Measurements from ENCODE around the gene MCTP1. TPM values are rescaled to one million over a fixed set of nuclear protein-coding genes. Genes with fewer than 3 reads are reported as not detected.
"Not testable (repeated sequence)": the region's sequence is repeated elsewhere in the genome, so short reads cannot be mapped to it uniquely, and the experiment has no call there.

Gene MCTP1
- polyA plus RNA-seq, 3 donors = 34.4 to 72.9 (median 55.5) TPM

DNA sequence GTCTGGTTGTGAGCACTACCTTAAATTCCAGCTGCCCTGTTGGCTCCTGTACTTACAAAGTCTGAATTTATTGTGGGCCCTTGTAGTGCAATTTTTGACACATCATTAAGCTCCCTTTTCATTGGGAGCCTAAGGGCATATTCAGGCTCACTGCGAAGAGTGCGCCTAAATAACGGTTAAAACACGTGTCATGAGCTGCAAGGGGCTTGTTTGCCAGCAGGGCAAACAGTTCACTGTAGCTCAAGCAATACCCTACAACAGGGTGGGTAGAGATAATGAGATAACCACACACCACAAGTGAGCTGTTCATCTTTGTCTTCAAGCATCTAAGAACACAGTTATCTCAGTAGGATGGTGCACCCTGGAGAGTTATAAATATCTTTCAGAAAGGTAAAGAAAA is 452.2 kb downstream of the MCTP1 start:
- Histone ChIP-seq H3K4me1 (ENCODE audit: control insufficient read depth in 1 of 2, insufficient read depth in 2 of 2, low read length in 2 of 2) (no peaks in the 10 kb centered on the region), H3K4me2 (replicated peaks; ENCODE audit: extremely low read depth, low read length, poor library complexity, severe bottlenecking) (no peak overlapping the region), H3K9ac (ENCODE audit: insufficient read depth, low read length, poor library complexity, severe bottlenecking) (no peak overlapping the region), H3K79me2 (ENCODE audit: insufficient read depth, low read length) (no peaks in the 10 kb centered on the region), H2AFZ (ENCODE audit: insufficient read depth, low read depth, low read length, poor library complexity, severe bottlenecking) (no peak overlapping the region), H3K27me3 (ENCODE audit: control insufficient read depth in 2 of 2, insufficient read depth in 2 of 2, low read length in 2 of 2) (no peaks in the 10 kb centered on the region), H4K20me1 (ENCODE audit: insufficient read depth, low read length) (no peaks in the 10 kb centered on the region), H3K4me3 (replicated peaks in 1 of 3; ENCODE audit: low read depth in 2 of 3, low read length in 3 of 3) (no peak overlapping the region), H3K36me3 (replicated peaks in 1 of 2; ENCODE audit: control insufficient read depth in 1 of 2, insufficient read depth in 2 of 2, low read length in 2 of 2) (peaks cover 36 to 71% of the 10 kb centered on the region in 2 donors), H3K27ac (ENCODE audit: low read depth in 1 of 2, low read length in 2 of 2) (no peak overlapping the region), H3K9me3 (replicated peaks in 1 of 2; ENCODE audit: control insufficient read depth in 1 of 2, insufficient read depth in 1 of 2, low read length in 2 of 2) (no peaks in the 10 kb centered on the region)
- Mint-ChIP-seq H3K27me3 (ENCODE audit: low read depth in 3 of 3) (peaks cover 0 to 2% (median 0%) of the 10 kb centered on the region in 3 donors), H3K27ac (peak overlapping the region in 1 of 7 donors; percentile 22), H3K36me3 (peaks cover 47 to 65% of the 10 kb centered on the region in 2 donors), H3K4me3 (no peak overlapping the region), H3K9me3 (peaks cover 0 to 6% (median 0%) of the 10 kb centered on the region in 7 donors), H3K4me1 (no peaks in the 10 kb centered on the region)
- no CpG with 5 or more reads among the region's 4 CpGs for WGBS (ENCODE audit: insufficient coverage)
- intact Hi-C loops (cut with micrococcal nuclease) = no loop called here
- DNase-seq = no peak
- TF ChIP-seq CTCF (IDR thresholded peaks at IDR 0.05) = no peak

DNA sequence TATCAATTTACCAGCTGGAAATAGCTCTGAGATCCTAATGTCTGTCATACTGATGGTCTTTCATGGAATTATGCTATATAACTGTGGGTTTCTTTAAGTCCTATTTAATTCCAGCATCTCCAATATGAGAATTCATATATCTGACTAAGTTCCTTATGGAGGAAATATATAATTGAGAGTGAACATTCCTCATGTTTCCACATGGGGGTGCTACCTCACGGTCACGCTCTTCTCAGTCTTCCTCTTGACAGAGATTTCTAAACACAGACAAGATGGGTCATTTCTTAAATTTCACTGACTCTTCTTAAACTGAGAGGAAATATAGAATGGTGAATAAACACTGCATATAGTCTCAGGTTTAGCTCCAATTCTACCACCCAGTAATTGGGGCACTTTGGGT is 454.4 kb downstream of the MCTP1 start:
- Mint-ChIP-seq H3K36me3 (peaks cover 44 to 57% of the 10 kb centered on the region in 2 donors), H3K4me3 (no peak overlapping the region), H3K4me1 (no peaks in the 10 kb centered on the region), H3K27me3 (ENCODE audit: low read depth in 3 of 3) (no peaks in the 10 kb centered on the region), H3K9me3 (peaks cover 0 to 7% (median 2%) of the 10 kb centered on the region in 7 donors), H3K27ac (no peak overlapping the region)
- Histone ChIP-seq H3K9me3 (replicated peaks in 1 of 2; ENCODE audit: control insufficient read depth in 1 of 2, insufficient read depth in 1 of 2, low read length in 2 of 2) (no peaks in the 10 kb centered on the region), H3K4me3 (replicated peaks in 1 of 3; ENCODE audit: low read depth in 2 of 3, low read length in 3 of 3) (no peak overlapping the region), H3K27ac (ENCODE audit: low read depth in 1 of 2, low read length in 2 of 2) (no peak overlapping the region), H4K20me1 (ENCODE audit: insufficient read depth, low read length) (no peaks in the 10 kb centered on the region), H3K4me1 (ENCODE audit: control insufficient read depth in 1 of 2, insufficient read depth in 2 of 2, low read length in 2 of 2) (no peaks in the 10 kb centered on the region), H3K79me2 (ENCODE audit: insufficient read depth, low read length) (no peaks in the 10 kb centered on the region), H3K27me3 (ENCODE audit: control insufficient read depth in 2 of 2, insufficient read depth in 2 of 2, low read length in 2 of 2) (no peaks in the 10 kb centered on the region), H3K36me3 (replicated peaks in 1 of 2; ENCODE audit: control insufficient read depth in 1 of 2, insufficient read depth in 2 of 2, low read length in 2 of 2) (peaks cover 30 to 61% of the 10 kb centered on the region in 2 donors), H3K4me2 (replicated peaks; ENCODE audit: extremely low read depth, low read length, poor library complexity, severe bottlenecking) (no peak overlapping the region), H3K9ac (ENCODE audit: insufficient read depth, low read length, poor library complexity, severe bottlenecking) (no peak overlapping the region), H2AFZ (ENCODE audit: insufficient read depth, low read depth, low read length, poor library complexity, severe bottlenecking) (no peak overlapping the region)
- no peak for DNase-seq
- peak; percentile 39 for TF ChIP-seq CTCF (IDR thresholded peaks at IDR 0.05)
- intact Hi-C loops (cut with micrococcal nuclease) = no loop called here
- WGBS (ENCODE audit: insufficient coverage) = no CpG with 5 or more reads among the region's 2 CpGs

DNA sequence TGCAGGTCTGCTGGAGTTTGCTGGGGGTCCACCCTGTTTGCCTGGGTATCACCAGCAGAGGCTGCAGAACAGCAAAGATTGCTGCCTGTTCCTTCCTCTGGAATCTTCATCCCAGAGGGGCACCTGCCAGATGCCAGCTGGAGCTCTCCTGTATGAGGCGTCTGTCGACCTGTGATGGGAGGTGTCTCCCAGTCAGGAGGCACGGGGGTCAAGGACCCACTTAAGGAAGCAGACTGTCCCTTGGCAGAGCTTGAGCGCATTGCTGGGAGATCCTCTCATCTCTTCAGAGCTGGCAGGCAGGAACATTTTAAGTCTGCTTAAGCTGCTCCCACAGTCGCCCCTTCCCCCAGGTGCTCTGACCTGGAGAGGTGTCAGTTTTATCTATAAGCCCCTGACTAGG is 456.7 kb downstream of the MCTP1 start:
- H3K4me1 Mint-ChIP-seq; H3K27ac Mint-ChIP-seq; H3K9ac ChIP-seq (ENCODE audit: insufficient read depth, low read length, poor library complexity, severe bottlenecking); H3K9me3 ChIP-seq (replicated peaks in 1 of 2; ENCODE audit: control insufficient read depth in 1 of 2, insufficient read depth in 1 of 2, low read length in 2 of 2); H4K20me1 ChIP-seq (ENCODE audit: insufficient read depth, low read length); H3K4me2 ChIP-seq (replicated peaks; ENCODE audit: extremely low read depth, low read length, poor library complexity, severe bottlenecking); H2AFZ ChIP-seq (ENCODE audit: insufficient read depth, low read depth, low read length, poor library complexity, severe bottlenecking); H3K4me3 ChIP-seq (replicated peaks in 1 of 3; ENCODE audit: low read depth in 2 of 3, low read length in 3 of 3); H3K4me3 Mint-ChIP-seq; intact Hi-C loops (cut with micrococcal nuclease); H3K27ac ChIP-seq (ENCODE audit: low read depth in 1 of 2, low read length in 2 of 2); DNase-seq; H3K27me3 Mint-ChIP-seq (ENCODE audit: low read depth in 3 of 3); H3K27me3 ChIP-seq (ENCODE audit: control insufficient read depth in 2 of 2, insufficient read depth in 2 of 2, low read length in 2 of 2); H3K4me1 ChIP-seq (ENCODE audit: control insufficient read depth in 1 of 2, insufficient read depth in 2 of 2, low read length in 2 of 2); H3K79me2 ChIP-seq (ENCODE audit: insufficient read depth, low read length): not testable (repeated sequence)
- peaks cover 0 to 10% (median 2%) of the 10 kb centered on the region in 7 donors for H3K9me3 Mint-ChIP-seq
- H3K36me3 ChIP-seq (replicated peaks in 1 of 2; ENCODE audit: control insufficient read depth in 1 of 2, insufficient read depth in 2 of 2, low read length in 2 of 2) = peaks cover 23 to 46% of the 10 kb centered on the region in 2 donors
- WGBS (ENCODE audit: insufficient coverage) = 94% methylated on average over 4 of the region's 5 CpGs
- H3K36me3 Mint-ChIP-seq = peaks cover 32 to 39% of the 10 kb centered on the region in 2 donors
